HG03378 (cell line): ENCODE measurements around the gene TSHZ2.

Source experiments
- ATAC-seq: cut with Tn5 transposase; IDR thresholded peaks from one replicate; pipeline ENCODE4 v1.9.1; 2021; ENCODE audit warnings: mild to moderate bottlenecking, moderate library complexity; ENCODE audit not compliant: unreplicated experiment

The TSHZ2 gene, protein sequence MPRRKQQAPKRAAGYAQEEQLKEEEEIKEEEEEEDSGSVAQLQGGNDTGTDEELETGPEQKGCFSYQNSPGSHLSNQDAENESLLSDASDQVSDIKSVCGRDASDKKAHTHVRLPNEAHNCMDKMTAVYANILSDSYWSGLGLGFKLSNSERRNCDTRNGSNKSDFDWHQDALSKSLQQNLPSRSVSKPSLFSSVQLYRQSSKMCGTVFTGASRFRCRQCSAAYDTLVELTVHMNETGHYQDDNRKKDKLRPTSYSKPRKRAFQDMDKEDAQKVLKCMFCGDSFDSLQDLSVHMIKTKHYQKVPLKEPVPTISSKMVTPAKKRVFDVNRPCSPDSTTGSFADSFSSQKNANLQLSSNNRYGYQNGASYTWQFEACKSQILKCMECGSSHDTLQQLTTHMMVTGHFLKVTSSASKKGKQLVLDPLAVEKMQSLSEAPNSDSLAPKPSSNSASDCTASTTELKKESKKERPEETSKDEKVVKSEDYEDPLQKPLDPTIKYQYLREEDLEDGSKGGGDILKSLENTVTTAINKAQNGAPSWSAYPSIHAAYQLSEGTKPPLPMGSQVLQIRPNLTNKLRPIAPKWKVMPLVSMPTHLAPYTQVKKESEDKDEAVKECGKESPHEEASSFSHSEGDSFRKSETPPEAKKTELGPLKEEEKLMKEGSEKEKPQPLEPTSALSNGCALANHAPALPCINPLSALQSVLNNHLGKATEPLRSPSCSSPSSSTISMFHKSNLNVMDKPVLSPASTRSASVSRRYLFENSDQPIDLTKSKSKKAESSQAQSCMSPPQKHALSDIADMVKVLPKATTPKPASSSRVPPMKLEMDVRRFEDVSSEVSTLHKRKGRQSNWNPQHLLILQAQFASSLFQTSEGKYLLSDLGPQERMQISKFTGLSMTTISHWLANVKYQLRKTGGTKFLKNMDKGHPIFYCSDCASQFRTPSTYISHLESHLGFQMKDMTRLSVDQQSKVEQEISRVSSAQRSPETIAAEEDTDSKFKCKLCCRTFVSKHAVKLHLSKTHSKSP (N-terminal part only)

DNA sequence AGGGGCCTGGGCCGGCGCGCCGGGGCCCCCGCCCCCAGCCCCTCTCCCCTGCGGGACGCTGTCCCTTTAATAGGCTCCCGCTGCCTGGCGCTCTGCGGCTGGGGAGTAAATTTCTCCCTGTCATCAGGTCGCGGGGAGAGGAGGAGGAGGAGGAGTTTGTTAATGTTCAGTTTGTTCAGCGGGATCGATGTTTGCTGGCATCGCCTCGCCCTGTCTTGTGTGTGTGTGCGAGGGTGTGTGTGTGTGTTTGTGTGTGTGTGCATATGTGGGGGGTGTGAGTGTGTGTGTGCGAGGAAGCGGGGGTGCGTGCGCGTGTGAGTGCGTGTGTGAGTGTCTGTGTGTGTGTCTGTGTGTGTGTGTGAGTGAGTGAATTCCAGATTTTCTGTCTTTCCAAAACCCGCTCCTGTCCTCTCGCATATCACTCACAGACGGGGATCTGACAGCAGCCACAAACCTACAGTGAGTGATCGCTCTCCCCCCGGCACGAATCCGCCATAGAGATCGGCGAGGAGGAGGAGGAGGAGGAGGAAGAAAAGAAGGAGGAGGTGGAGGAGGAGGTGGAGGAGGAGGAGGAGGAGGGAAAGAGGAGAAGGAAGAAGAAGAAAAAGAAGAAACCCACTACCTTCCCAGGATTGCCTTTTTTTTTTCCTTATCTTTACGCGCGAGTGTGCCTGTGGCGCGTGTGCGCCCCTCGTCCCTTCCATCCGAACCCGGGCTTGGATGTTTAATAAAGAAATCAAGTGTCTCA, at the start of gene TSHZ2:
Gene TSHZ2 (plus strand): TSS at position 169 of the 748 bp plus-strand sequence. CDS start 936 bp downstream, outside the sequence.
- ATAC-seq, result no peak

GRCh38 chr20:52922436-52922835, 49.7 kb upstream of the TSHZ2 start:
- ATAC-seq, result no peak

- ATAC-seq, result no peak
Observed at GRCh38 chr20:52923123-52923937, 48.8 kb upstream of the TSHZ2 start.

GRCh38 chr20:52924411-52925271, 47.5 kb upstream of the TSHZ2 start:
- no peak for ATAC-seq

- ATAC-seq, result no peak
Observed at GRCh38 chr20:52926505-52926904, 45.7 kb upstream of the TSHZ2 start.

GRCh38 chr20:52933867-52934266, 38.3 kb upstream of the TSHZ2 start:
- no peak for ATAC-seq

DNA sequence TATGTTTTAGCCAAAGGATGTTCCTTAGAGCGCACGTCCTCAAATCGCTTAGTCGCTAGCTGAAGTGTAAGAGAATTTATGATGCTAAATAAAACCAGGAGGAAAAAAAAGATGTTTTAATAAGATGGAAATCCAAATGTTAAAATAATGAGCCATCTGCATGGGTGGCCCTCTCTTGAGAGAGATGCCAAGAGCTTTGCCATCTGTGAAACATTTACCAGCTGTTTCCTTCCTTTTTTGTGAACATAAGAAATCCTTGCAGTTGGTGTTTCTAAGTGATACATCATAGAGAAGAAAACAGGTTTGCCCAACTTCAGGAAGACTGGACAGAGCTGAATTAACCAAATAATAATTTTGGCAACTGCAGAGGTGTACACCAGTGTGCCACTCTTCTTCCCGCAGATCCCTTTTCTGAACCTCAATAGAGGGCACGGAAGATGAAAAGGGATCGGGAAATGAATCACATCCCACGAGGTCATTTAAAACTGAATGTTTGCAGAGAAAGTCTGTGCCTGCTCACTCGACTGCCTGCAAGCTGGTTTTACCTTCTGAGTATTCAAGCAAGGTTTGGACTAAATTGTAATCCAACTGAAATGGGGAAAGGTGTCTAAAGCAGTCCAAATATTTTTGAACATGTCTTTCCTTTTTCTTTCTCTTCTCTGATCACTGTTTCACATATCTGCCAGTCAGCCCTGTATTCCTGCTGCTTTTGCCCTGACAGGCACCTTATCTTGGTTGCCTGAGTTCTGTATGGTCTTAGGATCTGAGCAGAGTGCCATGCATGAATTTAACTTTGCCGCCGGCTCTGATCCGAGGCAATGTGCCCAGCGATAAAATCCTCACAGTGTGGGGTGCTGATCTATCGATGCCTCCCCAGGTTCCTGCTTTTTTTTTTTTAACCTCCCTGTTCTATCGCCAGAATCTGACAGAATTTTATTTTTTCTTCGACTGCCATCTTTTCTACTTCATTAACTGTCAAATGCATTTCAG, 35.5 kb upstream of the TSHZ2 start:
- no peak for ATAC-seq

GRCh38 chr20:52937591-52938100, 34.5 kb upstream of the TSHZ2 start:
- ATAC-seq, result no peak

DNA sequence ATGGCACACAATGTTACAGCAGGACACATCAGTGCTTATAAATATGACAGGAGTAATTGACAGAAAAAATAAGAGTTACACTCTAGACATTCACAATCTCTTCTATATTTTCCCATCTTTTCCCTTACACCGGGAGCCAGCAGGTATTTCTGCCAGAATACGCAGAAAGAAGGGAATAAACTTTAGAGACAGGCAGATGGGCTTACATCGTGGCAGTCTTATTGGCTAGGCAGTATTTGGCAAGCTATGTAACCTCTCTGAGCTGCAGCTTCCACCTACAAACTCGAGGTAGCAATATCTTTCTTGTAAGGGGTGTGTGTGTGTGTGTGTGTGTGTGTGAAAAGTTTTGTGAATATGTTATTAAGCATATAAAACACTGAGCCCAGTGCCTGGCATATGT, 33.0 kb upstream of the TSHZ2 start:
- ATAC-seq, result no peak

GRCh38 chr20:52941808-52942207, 30.4 kb upstream of the TSHZ2 start:
- ATAC-seq, result no peak

DNA sequence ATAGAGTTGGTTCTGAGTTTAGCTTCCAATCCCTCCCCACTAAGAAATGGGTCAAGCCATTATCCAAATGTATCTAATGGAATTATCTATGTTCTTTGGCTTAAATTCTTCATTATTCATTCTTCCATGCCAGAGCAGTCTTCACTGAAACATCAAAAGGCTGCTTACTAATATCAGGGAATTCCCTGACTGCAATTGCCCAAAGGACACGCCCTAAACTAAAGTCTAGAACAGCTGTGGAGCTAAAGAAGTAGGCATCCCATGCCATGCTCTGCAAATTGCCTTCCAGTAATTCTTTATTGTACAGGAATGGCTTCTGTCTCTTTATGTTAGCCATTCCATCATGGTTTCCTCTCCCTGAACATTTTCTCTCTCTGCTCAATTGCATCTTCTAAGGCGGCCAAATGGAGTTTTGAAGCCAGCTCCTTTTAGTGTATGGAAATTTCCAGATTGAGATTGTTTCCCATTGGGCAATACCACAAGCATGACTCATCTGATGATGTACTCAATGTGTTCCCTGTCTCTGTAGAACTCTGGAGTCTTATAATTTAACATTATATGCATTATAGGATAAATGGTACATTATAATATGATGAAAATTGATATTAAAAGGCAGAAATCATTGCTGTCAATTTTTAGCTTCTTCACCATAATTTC, 28.8 kb upstream of the TSHZ2 start:
- no peak for ATAC-seq

GRCh38 chr20:52945268-52945667, 26.9 kb upstream of the TSHZ2 start:
- no peak for ATAC-seq

GRCh38 chr20:52945862-52946522, 26.2 kb upstream of the TSHZ2 start:
- ATAC-seq, result no peak

DNA sequence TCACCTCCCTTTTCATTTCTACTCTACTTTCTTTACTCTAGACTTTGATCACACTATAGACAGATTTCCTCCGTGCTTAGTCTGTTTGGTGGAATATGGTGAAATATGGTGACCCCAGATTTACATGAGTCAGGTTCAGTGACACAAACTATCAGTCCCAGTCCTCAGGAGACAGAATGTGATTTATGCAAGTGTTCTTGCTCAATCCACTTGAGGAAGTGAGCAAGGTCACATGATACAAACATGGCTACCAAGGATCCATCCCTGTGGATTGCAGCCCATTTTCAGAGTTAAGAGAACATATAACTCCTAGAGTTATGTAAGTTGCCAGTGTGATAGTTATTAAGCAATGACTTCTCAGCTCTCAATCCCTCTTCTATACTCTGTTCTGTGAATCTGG, 23.7 kb upstream of the TSHZ2 start:
- no peak for ATAC-seq

- ATAC-seq, result no peak
Observed at GRCh38 chr20:52953020-52953419, 19.1 kb upstream of the TSHZ2 start.

GRCh38 chr20:52954849-52955248, 17.3 kb upstream of the TSHZ2 start:
- ATAC-seq, result no peak

DNA sequence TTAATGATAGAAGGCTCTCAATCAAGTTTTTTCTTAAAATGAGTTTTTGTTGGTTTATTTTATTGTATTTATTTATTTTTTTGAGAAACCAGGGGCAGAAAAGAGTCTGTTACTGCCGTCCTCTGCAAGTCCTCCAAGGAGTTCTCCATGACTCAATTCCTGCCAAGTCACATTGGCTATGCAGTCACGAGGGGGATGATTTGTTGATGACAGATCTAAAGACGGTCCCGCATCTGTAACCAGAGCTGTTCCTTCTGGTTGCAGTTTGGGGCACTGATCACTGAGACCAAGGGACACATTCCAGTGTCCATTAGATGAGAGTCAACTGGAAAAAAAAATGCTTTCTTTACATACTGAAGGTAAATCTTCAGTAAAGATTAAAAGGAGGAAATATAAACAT, 13.9 kb upstream of the TSHZ2 start:
- ATAC-seq, result no peak
